Measurements from ENCODE around the gene FBLN7.

FBLN7 gene

DNA sequence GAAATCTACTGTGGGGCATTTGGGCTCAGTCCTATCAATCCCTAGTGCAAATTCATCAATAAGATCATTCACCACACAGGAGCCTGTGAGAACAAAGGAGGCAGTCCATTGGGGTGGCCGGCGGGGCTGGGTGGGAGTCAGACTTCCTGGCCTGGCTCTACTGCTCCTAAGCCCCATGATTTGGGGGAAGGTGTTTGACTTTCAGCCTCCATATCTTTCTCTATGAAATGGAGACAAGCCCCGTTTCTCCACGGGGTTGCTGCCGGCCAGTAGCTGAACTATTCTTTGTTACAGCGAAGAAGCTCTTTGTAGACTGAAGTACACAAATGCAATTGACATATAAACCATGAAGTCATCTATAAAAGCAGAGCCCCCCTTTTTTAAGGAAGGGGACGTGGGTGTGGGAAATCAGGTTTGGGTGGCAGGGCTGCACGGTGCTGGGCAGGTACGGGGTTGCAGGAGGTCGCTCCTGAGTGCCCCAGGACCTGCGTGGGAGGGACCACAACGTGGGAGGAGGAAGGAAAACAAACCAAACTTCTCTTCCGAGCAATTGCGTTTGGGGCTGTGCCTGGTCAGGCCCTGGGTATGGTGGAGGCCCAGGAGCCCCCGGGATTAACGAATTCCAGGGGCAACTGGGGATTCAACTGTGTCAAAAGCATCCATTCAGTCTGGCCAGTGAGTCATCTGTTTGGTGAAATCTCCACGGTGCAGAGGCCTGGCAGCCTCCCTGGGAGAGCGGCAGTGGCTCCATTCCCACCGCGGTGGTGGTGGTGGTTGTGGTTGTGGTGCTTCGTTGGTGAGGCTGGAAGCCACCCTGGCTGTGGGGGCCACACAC lies 18.2 kb downstream of the FBLN7 start:
- DNase-seq (ENCODE audit: low read depth in 2 of 2, low spot score in 1 of 2), result no peak

DNA sequence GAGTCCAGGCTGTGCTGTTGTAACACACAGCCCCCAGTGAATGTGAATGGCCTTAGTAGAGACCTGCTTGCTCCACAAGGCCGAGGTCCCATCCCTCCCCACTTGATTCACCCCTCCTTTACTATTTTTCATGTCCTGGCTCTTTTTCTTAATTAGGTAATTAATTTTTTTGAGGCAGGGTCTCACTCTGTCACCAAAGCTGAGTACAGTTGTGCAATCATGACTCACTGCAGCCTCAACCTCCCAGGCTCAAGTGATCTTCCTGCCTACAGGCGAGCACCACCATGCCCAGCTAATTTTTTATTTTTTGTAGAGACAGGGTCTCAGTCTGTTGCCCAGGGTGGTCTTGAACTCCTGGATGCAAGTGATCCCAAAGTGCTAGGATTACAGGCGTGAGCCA lies 19.3 kb downstream of the FBLN7 start:
- no peak for DNase-seq (ENCODE audit: low read depth in 2 of 2, low spot score in 1 of 2)

DNA sequence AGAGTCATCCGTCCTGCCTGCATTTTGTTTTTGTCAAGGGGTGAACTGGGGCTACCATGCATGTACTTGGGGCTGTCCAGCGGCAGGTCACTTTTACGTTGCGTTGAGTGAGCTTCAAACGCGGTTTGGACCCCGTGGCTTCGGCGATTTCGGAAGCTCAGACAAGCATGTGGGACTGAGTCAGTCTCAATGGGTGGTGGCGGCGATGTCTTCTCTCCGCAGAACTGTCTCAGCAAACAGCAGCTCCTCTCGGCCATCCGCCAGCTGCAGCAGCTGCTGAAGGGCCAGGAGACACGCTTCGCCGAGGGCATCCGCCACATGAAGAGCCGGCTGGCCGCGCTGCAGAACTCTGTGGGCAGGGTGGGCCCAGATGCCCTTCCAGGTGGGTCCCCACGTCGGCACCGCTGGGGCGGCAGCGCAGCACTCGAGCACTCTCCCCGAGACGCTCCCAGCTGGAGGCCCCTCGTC lies 21.3 kb downstream of the FBLN7 start:
- no peak for DNase-seq (ENCODE audit: low read depth in 2 of 2, low spot score in 1 of 2)

- no peak for DNase-seq (ENCODE audit: low read depth in 2 of 2, low spot score in 1 of 2)
Measured at GRCh38 chr2:112160283-112161250, 22.4 kb downstream of the FBLN7 start.

DNA sequence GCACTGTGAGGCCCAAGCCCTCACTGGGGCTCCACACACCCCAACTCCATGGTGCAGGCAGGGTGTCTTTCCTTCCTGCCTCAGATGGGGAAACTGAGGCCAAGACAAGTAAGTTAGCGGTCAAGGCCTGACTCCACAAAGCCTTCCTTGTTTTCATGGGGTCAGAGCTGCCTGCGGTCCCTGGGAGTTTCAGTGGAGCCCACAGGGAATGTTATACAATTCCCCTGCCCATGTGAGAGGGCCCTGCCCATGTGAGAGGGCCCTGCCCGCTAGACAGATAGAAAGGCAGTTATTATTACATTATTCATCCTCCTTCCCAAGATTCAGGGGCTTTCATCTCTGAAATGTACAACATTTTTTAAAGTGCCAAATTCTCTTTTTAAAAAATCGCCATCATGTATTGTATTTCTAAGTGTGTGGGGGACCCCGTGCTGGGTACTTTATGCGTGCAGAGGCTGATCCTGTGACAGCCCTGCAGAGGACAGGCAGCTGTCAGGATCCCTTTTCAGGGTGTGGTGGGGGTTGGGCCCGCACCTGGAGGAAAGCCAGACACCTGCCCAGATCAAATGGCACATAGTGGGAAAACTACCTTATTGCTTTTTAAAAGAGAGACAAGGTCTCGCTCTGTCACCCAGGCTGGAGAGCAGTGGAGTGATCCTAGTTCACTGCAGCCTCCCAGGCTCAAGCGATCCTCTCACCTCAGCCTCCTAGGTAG lies 23.4 kb downstream of the FBLN7 start:
- DNase-seq (ENCODE audit: low read depth in 2 of 2, low spot score in 1 of 2), result no peak

GRCh38 chr2:112162341-112162740 lies 24.2 kb downstream of the FBLN7 start:
- no peak for DNase-seq (ENCODE audit: low read depth in 2 of 2, low spot score in 1 of 2)

GRCh38 chr2:112162956-112163355 lies 24.8 kb downstream of the FBLN7 start:
- no peak for DNase-seq (ENCODE audit: low read depth in 2 of 2, low spot score in 1 of 2)

- no peak for DNase-seq (ENCODE audit: low read depth in 2 of 2, low spot score in 1 of 2)
Measured at GRCh38 chr2:112163541-112163981, 25.4 kb downstream of the FBLN7 start.

DNA sequence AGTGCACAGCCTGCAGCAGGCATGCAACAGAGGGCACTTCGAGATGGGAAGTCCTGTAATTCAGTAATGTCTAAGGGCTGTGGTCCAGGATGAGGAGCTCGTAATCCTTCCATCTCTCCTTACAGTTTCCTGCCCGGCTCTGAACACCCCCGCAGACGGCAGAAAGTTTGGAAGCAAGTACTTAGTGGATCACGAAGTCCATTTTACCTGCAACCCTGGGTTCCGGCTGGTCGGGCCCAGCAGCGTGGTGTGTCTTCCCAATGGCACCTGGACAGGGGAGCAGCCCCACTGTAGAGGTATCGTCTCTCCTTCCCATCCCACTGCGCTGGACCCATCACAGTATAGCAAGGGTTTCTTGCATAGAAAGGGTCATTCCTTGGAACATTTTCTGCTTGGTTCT lies 26.7 kb downstream of the FBLN7 start:
- DNase-seq (ENCODE audit: low read depth in 2 of 2, low spot score in 1 of 2), result no peak

- no peak for DNase-seq (ENCODE audit: low read depth in 2 of 2, low spot score in 1 of 2)
Measured at GRCh38 chr2:112165296-112165695, 27.1 kb downstream of the FBLN7 start.

GRCh38 chr2:112166806-112167499 lies 28.8 kb downstream of the FBLN7 start:
- no peak for DNase-seq (ENCODE audit: low read depth in 2 of 2, low spot score in 1 of 2)

DNA sequence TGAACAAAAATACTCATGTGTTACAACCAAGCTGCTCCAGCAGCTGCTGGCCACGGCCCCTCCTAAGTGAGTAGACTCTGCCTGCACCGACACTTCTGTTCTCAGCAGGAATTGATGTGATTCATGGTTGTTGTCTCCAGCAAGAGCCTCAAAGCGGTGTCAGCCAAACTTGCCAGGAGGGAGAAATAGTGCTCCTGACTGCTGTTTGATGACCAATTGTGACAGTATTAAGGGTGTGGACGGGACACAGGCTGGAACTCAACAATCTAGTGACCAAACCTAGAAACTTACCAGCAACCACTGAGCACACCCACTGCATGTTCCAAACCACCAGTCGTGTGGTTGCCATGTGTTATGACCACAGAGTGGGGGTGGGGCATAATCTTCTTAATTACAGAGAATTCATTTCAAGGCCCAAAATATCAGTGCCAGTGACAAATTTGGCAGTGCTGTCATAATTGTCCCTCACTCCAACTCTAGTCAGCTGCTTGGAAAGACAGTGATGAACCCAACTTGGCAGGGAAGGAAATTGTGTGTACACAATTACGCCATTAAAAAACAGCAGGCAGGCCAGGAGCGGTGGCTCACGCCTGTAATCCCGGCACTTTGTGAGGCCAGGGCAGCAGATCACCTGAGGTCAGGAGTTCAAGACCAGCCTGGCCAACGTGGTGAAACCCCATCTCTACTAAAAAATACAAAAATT lies 30.4 kb downstream of the FBLN7 start:
- no peak for DNase-seq (ENCODE audit: low read depth in 2 of 2, low spot score in 1 of 2)

DNA sequence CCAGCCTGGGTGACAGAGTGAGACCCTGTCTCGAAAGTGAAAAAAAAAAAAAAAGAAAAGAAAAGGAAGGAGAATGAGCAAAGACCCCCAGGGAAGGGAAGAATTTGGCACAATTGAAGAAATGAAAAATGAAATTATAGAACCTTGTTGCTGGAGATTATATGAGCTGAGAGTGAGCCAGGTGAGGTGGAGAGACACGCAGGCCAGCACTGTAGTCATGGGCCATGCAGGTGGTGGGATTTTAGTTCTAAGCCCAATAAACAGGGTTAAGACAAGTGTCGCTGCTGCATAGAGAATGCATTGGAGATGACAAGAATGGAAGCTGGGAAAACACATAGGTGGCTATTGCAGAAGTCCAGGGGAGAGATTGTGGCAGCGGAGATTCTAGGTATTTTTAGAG lies 32.3 kb downstream of the FBLN7 start:
- no peak for DNase-seq (ENCODE audit: low read depth in 2 of 2, low spot score in 1 of 2)

DNA sequence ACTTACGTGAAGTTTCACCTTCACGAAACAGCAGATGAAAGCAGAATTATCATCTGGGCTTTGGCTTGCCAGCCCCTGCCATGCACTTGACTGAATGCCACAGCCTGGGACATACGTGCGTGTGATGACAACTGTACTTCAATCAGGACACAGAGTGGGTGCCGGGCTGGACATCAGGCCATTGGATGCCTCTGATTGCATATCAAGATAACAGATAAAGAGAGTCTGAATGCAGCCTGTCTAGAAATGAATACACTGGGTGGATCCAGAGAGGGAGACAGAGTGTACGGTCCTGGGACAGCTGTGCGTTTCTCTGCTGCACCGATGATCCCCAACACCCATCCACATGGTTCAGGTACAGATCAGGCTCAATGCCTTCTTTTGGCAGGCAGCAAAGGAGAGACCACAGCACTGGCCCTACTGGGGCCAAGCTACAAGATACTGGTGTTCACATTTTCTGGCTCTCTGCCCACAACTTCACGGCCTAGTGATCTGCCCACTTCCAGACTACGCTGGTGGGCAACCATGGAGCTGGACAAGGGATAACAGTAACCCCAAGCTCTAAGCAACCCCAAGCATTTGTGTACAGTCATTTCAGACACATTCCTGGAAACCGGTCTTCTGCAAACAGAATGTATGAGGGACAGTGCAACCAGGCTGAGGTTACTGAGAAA lies 35.6 kb downstream of the FBLN7 start:
- DNase-seq (ENCODE audit: low read depth in 2 of 2, low spot score in 1 of 2), result no peak

- no peak for DNase-seq (ENCODE audit: low read depth in 2 of 2, low spot score in 1 of 2)
Measured at GRCh38 chr2:112174383-112174782, 36.2 kb downstream of the FBLN7 start.

GRCh38 chr2:112175333-112175732 lies 37.1 kb downstream of the FBLN7 start:
- DNase-seq (ENCODE audit: low read depth in 2 of 2, low spot score in 1 of 2), result no peak

DNA sequence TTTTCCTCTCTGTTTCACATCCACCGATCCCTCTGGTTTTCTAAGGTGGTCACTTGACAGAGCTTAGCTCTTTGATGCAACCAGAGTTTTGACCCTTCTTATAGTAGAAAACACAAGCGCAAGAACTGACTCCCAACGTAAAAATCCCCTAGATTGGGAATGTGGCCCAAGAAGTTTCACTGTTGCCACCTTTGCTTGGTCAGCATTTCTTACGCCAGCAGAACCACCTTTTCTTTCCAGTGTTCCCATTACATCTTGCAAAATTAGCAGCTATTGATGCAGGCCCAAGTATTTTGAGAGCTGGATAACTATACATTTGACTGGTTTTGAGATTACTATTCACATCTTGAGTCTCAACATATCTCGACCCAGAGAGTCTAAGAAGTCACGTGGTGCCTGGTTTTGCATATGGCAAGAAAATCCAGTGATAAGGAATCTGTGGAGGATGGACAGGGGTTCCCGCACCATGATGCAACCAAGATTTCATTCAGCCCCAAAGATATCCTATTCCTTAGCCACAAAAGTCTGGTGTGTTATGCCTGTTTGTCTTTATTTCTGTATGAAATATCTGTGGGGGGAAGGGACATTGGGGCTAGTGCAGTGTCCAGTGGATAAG lies 37.9 kb downstream of the FBLN7 start:
- DNase-seq (ENCODE audit: low read depth in 2 of 2, low spot score in 1 of 2), result no peak

GRCh38 chr2:112181571-112182290 lies 43.5 kb downstream of the FBLN7 start:
- no peak for DNase-seq (ENCODE audit: low read depth in 2 of 2, low spot score in 1 of 2)

Data from stimulated activated CD8-positive, alpha-beta memory T cell treated with anti-CD3 and anti-CD28 coated beads, Interleukin-4, amount 100 ng/mL, for 1 hour (primary cell).